ENCODE measurements around the gene SMIM36.
"Not testable (repeated sequence)": the region's sequence is repeated elsewhere in the genome, so short reads cannot be mapped to it uniquely, and the experiment has no call there.

The SMIM36 gene

GRCh38 chr17:55510986-55511721 is at the start of gene SMIM36:
Gene SMIM36 (minus strand): TSS chr17:55511452.
- DNase-seq (ENCODE audit: low read depth, low spot score) = no peak

GRCh38 chr17:55555772-55556171 is 44.5 kb upstream of the SMIM36 start:
- DNase-seq (ENCODE audit: low read depth, low spot score) = no peak

- no peak for DNase-seq (ENCODE audit: low read depth, low spot score)
Measured at GRCh38 chr17:55549140-55549539, 37.9 kb upstream of the SMIM36 start.

- no peak for DNase-seq (ENCODE audit: low read depth, low spot score)
Measured at GRCh38 chr17:55546991-55547664, 35.9 kb upstream of the SMIM36 start.

GRCh38 chr17:55546481-55546880 is 35.2 kb upstream of the SMIM36 start:
- no peak for DNase-seq (ENCODE audit: low read depth, low spot score)

- DNase-seq (ENCODE audit: low read depth, low spot score) = no peak
Measured at GRCh38 chr17:55545806-55546205, 34.6 kb upstream of the SMIM36 start.

GRCh38 chr17:55543709-55544108 is 32.5 kb upstream of the SMIM36 start:
- DNase-seq (ENCODE audit: low read depth, low spot score) = no peak

- DNase-seq (ENCODE audit: low read depth, low spot score) = no peak
Measured at GRCh38 chr17:55540414-55541091, 29.3 kb upstream of the SMIM36 start.

- no peak for DNase-seq (ENCODE audit: low read depth, low spot score)
Measured at GRCh38 chr17:55536205-55536604, 25.0 kb upstream of the SMIM36 start.

- DNase-seq (ENCODE audit: low read depth, low spot score) = no peak
Measured at GRCh38 chr17:55533608-55534007, 22.4 kb upstream of the SMIM36 start.

- no peak for DNase-seq (ENCODE audit: low read depth, low spot score)
Measured at GRCh38 chr17:55532670-55533069, 21.4 kb upstream of the SMIM36 start.

GRCh38 chr17:55531053-55531728 is 19.9 kb upstream of the SMIM36 start:
- no peak for DNase-seq (ENCODE audit: low read depth, low spot score)

- DNase-seq (ENCODE audit: low read depth, low spot score) = no peak
Measured at GRCh38 chr17:55530064-55530463, 18.8 kb upstream of the SMIM36 start.

- DNase-seq (ENCODE audit: low read depth, low spot score) = peak; percentile 45
Measured at GRCh38 chr17:55527540-55528118, 16.4 kb upstream of the SMIM36 start.

- no peak for DNase-seq (ENCODE audit: low read depth, low spot score)
Measured at GRCh38 chr17:55524440-55525220, 13.4 kb upstream of the SMIM36 start.

- not testable (repeated sequence) for DNase-seq (ENCODE audit: low read depth, low spot score)
Measured at GRCh38 chr17:55523032-55523431, 11.8 kb upstream of the SMIM36 start.

GRCh38 chr17:55521186-55521585 is 9.9 kb upstream of the SMIM36 start:
- no peak for DNase-seq (ENCODE audit: low read depth, low spot score)

GRCh38 chr17:55520402-55520801 is 9.2 kb upstream of the SMIM36 start:
- no peak for DNase-seq (ENCODE audit: low read depth, low spot score)

- no peak for DNase-seq (ENCODE audit: low read depth, low spot score)
Measured at GRCh38 chr17:55518510-55518909, 7.3 kb upstream of the SMIM36 start.

- peak; percentile 51 for DNase-seq (ENCODE audit: low read depth, low spot score)
Measured at GRCh38 chr17:55513885-55514590, 2.8 kb upstream of the SMIM36 start.
